HepG2 (cell line): ENCODE data around the gene DLEC1. TPM values are rescaled to one million over a fixed set of nuclear protein-coding genes. Genes with fewer than 3 reads are reported as not detected.

Experiments used
- ATAC-seq: fragments of 200-7000 bp; cut with Tn5 transposase; 3 replicates; pipeline ENCODE4 v1.9.1; 2020; ENCODE audit warnings: mild to moderate bottlenecking, moderate library complexity
- BruUV-seq: library from RNA; stranded (reverse); fragments of 400-500 nt; replicated peaks from 2 replicates; lab custom pipeline; 2021; lab: Mats Ljungman, UMichigan
- CTCF ChIA-PET: fragments of 300-600 bp; formaldehyde crosslinking; extraction: SDS; loops from one replicate; lab custom pipeline; 2021; ENCODE audit warnings: low total read pairs, inconsistent platforms, low intra/inter-chr PET ratio; lab: Yijun Ruan, JAX
- POLR2A ChIA-PET: fragments of 350-600 bp; sonication (Branson Sonifier 250); formaldehyde crosslinking; loops from one replicate; lab custom pipeline; 2020; ENCODE audit warnings: antibody characterized with exemption, inconsistent platforms; lab: Yijun Ruan, JAX
- DNase-seq: peaks from one replicate; pipeline ENCODE4 v3.0.0-alpha.2; 2015; ENCODE audit warnings: low spot score
- FAIRE-seq: peaks from 3 replicates; lab custom pipeline; 2011; peaks lifted over from hg19 to GRCh38; lab: Jason Lieb, UNC
- H2AFZ ChIP-seq: one replicate; pipeline ENCODE4 v1.6.1; 2011; ENCODE audit warnings: low read length, inconsistent platforms
- H3K27ac ChIP-seq: fragments of 300-600 bp; 3 replicates; pipeline ENCODE4 v1.8.0; 2011; ENCODE audit warnings: mixed run types, mild to moderate bottlenecking, mixed read lengths, low read length, inconsistent platforms; ENCODE audit not compliant: insufficient read depth; ENCODE audit errors: extremely low read length
- H3K27me3 ChIP-seq, 2 experiments: fragments of 200-600 bp in 1 of 2; 2 replicates in 1 of 2; 3 replicates in 1 of 2; pipeline versions ENCODE4 v1.6.0 to v1.8.0; 2011; ENCODE audit warnings: low read length in 2 of 2, mild to moderate bottlenecking in 2 of 2, moderate library complexity in 2 of 2, inconsistent platforms in 1 of 2; ENCODE audit not compliant: insufficient read depth in 2 of 2, control insufficient read depth in 1 of 2
- H3K36me3 ChIP-seq, 2 experiments: fragments of 200-600 bp in 1 of 2; replicated peaks in 1 of 2; 2 replicates in 1 of 2; 3 replicates in 1 of 2; pipeline versions ENCODE4 v1.5.1 to v1.8.0; 2011; ENCODE audit warnings: low read length in 2 of 2, inconsistent platforms in 1 of 2; ENCODE audit not compliant: insufficient read depth in 2 of 2, control insufficient read depth in 1 of 2
- H3K4me1 ChIP-seq: 2 replicates; pipeline ENCODE4 v1.5.1; 2012; ENCODE audit warnings: low read length, inconsistent platforms; ENCODE audit not compliant: insufficient read depth
- H3K4me2 ChIP-seq: 2 replicates; pipeline ENCODE4 v1.6.0; 2011; ENCODE audit warnings: low read depth, low read length, inconsistent platforms
- H3K4me3 ChIP-seq, 3 experiments: fragments of 200-600 bp in 1 of 3; sonication (generic), shearing (Covaris generic) in 1 of 3; replicated peaks in 1 of 3; 2 replicates each; pipeline ENCODE4 v1.5.1; 2011 to 2016; ENCODE audit warnings: low read length in 3 of 3, inconsistent platforms in 2 of 3, low read depth in 2 of 3, mild to moderate bottlenecking in 2 of 3, control low read depth in 1 of 3, mixed read lengths in 1 of 3; ENCODE audit not compliant: insufficient read depth in 1 of 3
- H3K79me2 ChIP-seq: one replicate; pipeline ENCODE4 v1.6.1; 2011; ENCODE audit warnings: low read length, inconsistent platforms; ENCODE audit not compliant: insufficient read depth
- H3K9ac ChIP-seq: 2 replicates; pipeline ENCODE4 v1.6.0; 2011; ENCODE audit warnings: mild to moderate bottlenecking, low read depth, low read length, inconsistent platforms; ENCODE audit not compliant: insufficient read depth
- H3K9me3 ChIP-seq: 2 replicates; pipeline ENCODE4 v1.5.1; 2012; ENCODE audit warnings: mild to moderate bottlenecking, low read length
- H4K20me1 ChIP-seq: 2 replicates; pipeline ENCODE4 v1.6.0; 2011; ENCODE audit warnings: inconsistent platforms, mild to moderate bottlenecking, low read length, moderate library complexity; ENCODE audit not compliant: insufficient read depth
- AGO2 ChIP-seq: fragments of 200-400 bp; formaldehyde crosslinking; optimal IDR thresholded peaks from 2 replicates; pipeline ENCODE3; 2017; ENCODE audit warnings: mild to moderate bottlenecking, low read depth, low read length, moderate library complexity
- CCAR2 ChIP-seq: fragments of 200-400 bp; formaldehyde crosslinking; optimal IDR thresholded peaks from 2 replicates; pipeline ENCODE3; 2018; ENCODE audit warnings: low read depth, mild to moderate bottlenecking, low read length, moderate library complexity
- HNRNPL ChIP-seq: fragments of 200-400 bp; formaldehyde crosslinking; IDR thresholded peaks from 2 replicates; pipeline ENCODE4 v1.6.1; 2017; ENCODE audit warnings: mild to moderate bottlenecking, low read depth, low read length
- MYC ChIP-seq: sonication (generic); formaldehyde crosslinking; IDR thresholded peaks from 2 replicates; pipeline ENCODE4 v1.9.0; 2021; ENCODE audit warnings: missing genetic modification reagents, borderline replicate concordance
- RBFOX2 ChIP-seq: fragments of 200-400 bp; formaldehyde crosslinking; IDR thresholded peaks from 2 replicates; pipeline ENCODE4 v1.6.1; 2017; ENCODE audit warnings: low read depth, mild to moderate bottlenecking, low read length
- SIN3B ChIP-seq: fragments of 150-350 bp; IDR thresholded peaks from 2 replicates; pipeline ENCODE4 v1.6.1; 2014; ENCODE audit warnings: low read length
- TBX2 ChIP-seq: sonication (generic); formaldehyde crosslinking; IDR thresholded peaks from 2 replicates; pipeline ENCODE4 v1.5.0; 2020; ENCODE audit warnings: missing genetic modification reagents, mild to moderate bottlenecking, borderline replicate concordance
- ZBTB20 ChIP-seq: sonication (generic); formaldehyde crosslinking; IDR thresholded peaks from 2 replicates; pipeline ENCODE4 v1.8.1; 2023; ENCODE audit warnings: missing genetic modification reagents, low read depth, mild to moderate bottlenecking, borderline replicate concordance
- ZBTB3 ChIP-seq: sonication (generic); formaldehyde crosslinking; IDR thresholded peaks from 2 replicates; pipeline ENCODE4 v1.4.0; 2020; ENCODE audit warnings: low read depth, mild to moderate bottlenecking, moderate library complexity, missing genetic modification reagents, borderline replicate concordance
- WGBS: methylation state at CpG from one replicate; pipeline ENCODE4 v1.1.6; 2017; ENCODE audit warnings: low lambda C conversion rate; 5-methylcytosine and 5-hydroxymethylcytosine counted together
- in situ Hi-C: cut with HindIII; loops from 2 replicates; pipeline ENCODE4 v1.10.0; 2017; ENCODE audit warnings: low pct_unique_long_range_greater_than_20kb; ENCODE audit not compliant: extremely low pct_ligation_motif_present
- intact Hi-C: fragments of 100-400 bp; cut with micrococcal nuclease; formaldehyde crosslinking; loops from one replicate; pipeline ENCODE4 v1.10.0; 2022; ENCODE audit not compliant: unreplicated experiment
- polyA plus RNA-seq, 8 experiments: library from polyadenylated mRNA; depleted of rRNA in 3 of 8; stranded (reverse) in 7 of 8; unstranded in 1 of 8; fragments of >200 nt; fragmentation: Illumina TruSeq in 4 of 8; extraction: Trizol in 4 of 8; gene quantifications; 2 replicates each; pipeline versions ENCODE4 v1.2.1 to v1.2.3, GENCODE V29; 2011 to 2016; ENCODE audit warnings: low read depth in 4 of 8, missing spikeins in 1 of 8, mixed read lengths in 1 of 8; ENCODE audit not compliant: insufficient read depth in 1 of 8
- total RNA-seq, 5 experiments: library from RNA; depleted of rRNA; stranded (reverse); fragments of >200 nt; fragmentation: Illumina TruSeq; extraction: Trizol; gene quantifications; 2 replicates each; pipeline ENCODE4 v1.2.3, GENCODE V29; 2016; ENCODE audit warnings: low read depth in 1 of 5
- TF ChIP-seq, protein P1 (sequence below): sonication (generic); IDR thresholded peaks from 2 replicates; pipeline ENCODE4 v1.6.1; 2016; ENCODE audit warnings: low read depth, borderline replicate concordance
- TF ChIP-seq, protein P2 (sequence below): sonication (generic); formaldehyde crosslinking; IDR thresholded peaks from 2 replicates; pipeline ENCODE4 v1.4.0; 2020; ENCODE audit warnings: mild to moderate bottlenecking, missing genetic modification reagents
- TF ChIP-seq, protein P3 (sequence below): sonication (generic); formaldehyde crosslinking; IDR thresholded peaks from 2 replicates; pipeline ENCODE4 v1.5.1; 2020; ENCODE audit warnings: mild to moderate bottlenecking, missing genetic modification reagents, moderate library complexity

The DLEC1 gene
- total and polyA plus RNA-seq, 2 of the 13 experiments (the other 11 are each of a cell fraction or from before 2014, with no cell fraction given) = 0.09 TPM; not detected in 1

DNA sequence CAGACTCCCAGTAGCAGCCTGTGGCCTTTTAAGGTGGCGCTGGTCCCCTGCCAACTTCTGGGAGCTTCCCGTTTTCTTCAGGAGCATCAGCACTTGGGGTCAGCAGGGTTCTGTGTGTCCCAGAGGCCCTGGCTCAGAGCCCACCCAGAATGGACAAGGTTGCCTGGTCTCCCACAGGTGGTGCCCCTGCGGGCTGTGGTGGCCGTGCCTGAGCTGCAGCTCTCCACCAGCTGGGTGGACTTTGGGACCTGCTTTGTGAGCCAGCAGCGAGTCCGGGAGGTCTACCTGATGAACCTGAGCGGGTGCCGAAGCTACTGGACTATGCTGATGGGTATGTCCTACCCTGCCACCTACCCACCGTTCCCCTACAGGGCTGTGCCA, 82.4 kb downstream of the DLEC1 start:
- no peak overlapping the region for H3K4me2 ChIP-seq
- peaks cover 48% of the 10 kb centered on the region for H3K4me1 ChIP-seq
- DNase-seq (no peak), ATAC-seq (no peak), FAIRE-seq (no peak)
- H3K27ac ChIP-seq = no peak overlapping the region
- no peaks in the 10 kb centered on the region for H3K9me3 ChIP-seq
- POLR2A ChIA-PET = interaction anchor here (1.5 to 8.0 kb wide), 3 partner anchors 9 to 42 kb away, joined by 4 to 87 read pairs (median 64); partner anchors contain the start of genes ACAA1 and MYD88
- peaks cover 7% of the 10 kb centered on the region for H3K79me2 ChIP-seq
- intact Hi-C loops = no loop called here
- no TSS peak for BruUV-seq
- WGBS = no CpG with 5 or more reads among the region's 9 CpGs
- TF ChIP-seq HNRNPL (0 out of 2 replicates have a peak, but pooled peaks have one; percentile 24), MYC (CRISPR knock-in tag) (no peak), ZBTB20 (CRISPR knock-in tag) (no peak), SIN3B (no peak), CCAR2 (no peak), AGO2 (peak; percentile 84), RBFOX2 (peak; percentile 74), TBX2 (CRISPR knock-in tag) (0 out of 2 replicates have a peak, but pooled peaks have one; percentile 18), ZBTB3 (CRISPR knock-in tag) (no peak)
- TF ChIP-seq, protein P1, sequence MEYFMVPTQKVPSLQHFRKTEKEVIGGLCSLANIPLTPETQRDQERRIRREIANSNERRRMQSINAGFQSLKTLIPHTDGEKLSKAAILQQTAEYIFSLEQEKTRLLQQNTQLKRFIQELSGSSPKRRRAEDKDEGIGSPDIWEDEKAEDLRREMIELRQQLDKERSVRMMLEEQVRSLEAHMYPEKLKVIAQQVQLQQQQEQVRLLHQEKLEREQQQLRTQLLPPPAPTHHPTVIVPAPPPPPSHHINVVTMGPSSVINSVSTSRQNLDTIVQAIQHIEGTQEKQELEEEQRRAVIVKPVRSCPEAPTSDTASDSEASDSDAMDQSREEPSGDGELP = peak; percentile 55; the same call in 1 of the 2 replicates
- TF ChIP-seq, protein P2, sequence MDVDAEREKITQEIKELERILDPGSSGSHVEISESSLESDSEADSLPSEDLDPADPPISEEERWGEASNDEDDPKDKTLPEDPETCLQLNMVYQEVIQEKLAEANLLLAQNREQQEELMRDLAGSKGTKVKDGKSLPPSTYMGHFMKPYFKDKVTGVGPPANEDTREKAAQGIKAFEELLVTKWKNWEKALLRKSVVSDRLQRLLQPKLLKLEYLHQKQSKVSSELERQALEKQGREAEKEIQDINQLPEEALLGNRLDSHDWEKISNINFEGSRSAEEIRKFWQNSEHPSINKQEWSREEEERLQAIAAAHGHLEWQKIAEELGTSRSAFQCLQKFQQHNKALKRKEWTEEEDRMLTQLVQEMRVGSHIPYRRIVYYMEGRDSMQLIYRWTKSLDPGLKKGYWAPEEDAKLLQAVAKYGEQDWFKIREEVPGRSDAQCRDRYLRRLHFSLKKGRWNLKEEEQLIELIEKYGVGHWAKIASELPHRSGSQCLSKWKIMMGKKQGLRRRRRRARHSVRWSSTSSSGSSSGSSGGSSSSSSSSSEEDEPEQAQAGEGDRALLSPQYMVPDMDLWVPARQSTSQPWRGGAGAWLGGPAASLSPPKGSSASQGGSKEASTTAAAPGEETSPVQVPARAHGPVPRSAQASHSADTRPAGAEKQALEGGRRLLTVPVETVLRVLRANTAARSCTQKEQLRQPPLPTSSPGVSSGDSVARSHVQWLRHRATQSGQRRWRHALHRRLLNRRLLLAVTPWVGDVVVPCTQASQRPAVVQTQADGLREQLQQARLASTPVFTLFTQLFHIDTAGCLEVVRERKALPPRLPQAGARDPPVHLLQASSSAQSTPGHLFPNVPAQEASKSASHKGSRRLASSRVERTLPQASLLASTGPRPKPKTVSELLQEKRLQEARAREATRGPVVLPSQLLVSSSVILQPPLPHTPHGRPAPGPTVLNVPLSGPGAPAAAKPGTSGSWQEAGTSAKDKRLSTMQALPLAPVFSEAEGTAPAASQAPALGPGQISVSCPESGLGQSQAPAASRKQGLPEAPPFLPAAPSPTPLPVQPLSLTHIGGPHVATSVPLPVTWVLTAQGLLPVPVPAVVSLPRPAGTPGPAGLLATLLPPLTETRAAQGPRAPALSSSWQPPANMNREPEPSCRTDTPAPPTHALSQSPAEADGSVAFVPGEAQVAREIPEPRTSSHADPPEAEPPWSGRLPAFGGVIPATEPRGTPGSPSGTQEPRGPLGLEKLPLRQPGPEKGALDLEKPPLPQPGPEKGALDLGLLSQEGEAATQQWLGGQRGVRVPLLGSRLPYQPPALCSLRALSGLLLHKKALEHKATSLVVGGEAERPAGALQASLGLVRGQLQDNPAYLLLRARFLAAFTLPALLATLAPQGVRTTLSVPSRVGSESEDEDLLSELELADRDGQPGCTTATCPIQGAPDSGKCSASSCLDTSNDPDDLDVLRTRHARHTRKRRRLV = no peak
- TF ChIP-seq, protein P3, sequence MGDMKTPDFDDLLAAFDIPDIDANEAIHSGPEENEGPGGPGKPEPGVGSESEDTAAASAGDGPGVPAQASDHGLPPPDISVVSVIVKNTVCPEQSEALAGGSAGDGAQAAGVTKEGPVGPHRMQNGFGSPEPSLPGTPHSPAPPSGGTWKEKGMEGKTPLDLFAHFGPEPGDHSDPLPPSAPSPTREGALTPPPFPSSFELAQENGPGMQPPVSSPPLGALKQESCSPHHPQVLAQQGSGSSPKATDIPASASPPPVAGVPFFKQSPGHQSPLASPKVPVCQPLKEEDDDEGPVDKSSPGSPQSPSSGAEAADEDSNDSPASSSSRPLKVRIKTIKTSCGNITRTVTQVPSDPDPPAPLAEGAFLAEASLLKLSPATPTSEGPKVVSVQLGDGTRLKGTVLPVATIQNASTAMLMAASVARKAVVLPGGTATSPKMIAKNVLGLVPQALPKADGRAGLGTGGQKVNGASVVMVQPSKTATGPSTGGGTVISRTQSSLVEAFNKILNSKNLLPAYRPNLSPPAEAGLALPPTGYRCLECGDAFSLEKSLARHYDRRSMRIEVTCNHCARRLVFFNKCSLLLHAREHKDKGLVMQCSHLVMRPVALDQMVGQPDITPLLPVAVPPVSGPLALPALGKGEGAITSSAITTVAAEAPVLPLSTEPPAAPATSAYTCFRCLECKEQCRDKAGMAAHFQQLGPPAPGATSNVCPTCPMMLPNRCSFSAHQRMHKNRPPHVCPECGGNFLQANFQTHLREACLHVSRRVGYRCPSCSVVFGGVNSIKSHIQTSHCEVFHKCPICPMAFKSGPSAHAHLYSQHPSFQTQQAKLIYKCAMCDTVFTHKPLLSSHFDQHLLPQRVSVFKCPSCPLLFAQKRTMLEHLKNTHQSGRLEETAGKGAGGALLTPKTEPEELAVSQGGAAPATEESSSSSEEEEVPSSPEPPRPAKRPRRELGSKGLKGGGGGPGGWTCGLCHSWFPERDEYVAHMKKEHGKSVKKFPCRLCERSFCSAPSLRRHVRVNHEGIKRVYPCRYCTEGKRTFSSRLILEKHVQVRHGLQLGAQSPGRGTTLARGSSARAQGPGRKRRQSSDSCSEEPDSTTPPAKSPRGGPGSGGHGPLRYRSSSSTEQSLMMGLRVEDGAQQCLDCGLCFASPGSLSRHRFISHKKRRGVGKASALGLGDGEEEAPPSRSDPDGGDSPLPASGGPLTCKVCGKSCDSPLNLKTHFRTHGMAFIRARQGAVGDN (CRISPR knock-in tag) = 0 out of 2 replicates have a peak, but pooled peaks have one; percentile 18
- CTCF ChIA-PET = no interaction called here
- no peak overlapping the region for H3K4me3 ChIP-seq
- H3K36me3 ChIP-seq = peaks cover 29 to 64% of the 10 kb centered on the region in 2 experiments
- H3K27me3 ChIP-seq = no peaks in the 10 kb centered on the region
- H3K9ac ChIP-seq = no peak overlapping the region
- H4K20me1 ChIP-seq = peaks cover 45% of the 10 kb centered on the region
- H2AFZ ChIP-seq = no peak overlapping the region
- in situ Hi-C loops = no loop called here
